ENCODE data around the gene SS18L1.
"Not testable (repeated sequence)": the region's sequence is repeated elsewhere in the genome, so short reads cannot be mapped to it uniquely, and the experiment has no call there.

DNA sequence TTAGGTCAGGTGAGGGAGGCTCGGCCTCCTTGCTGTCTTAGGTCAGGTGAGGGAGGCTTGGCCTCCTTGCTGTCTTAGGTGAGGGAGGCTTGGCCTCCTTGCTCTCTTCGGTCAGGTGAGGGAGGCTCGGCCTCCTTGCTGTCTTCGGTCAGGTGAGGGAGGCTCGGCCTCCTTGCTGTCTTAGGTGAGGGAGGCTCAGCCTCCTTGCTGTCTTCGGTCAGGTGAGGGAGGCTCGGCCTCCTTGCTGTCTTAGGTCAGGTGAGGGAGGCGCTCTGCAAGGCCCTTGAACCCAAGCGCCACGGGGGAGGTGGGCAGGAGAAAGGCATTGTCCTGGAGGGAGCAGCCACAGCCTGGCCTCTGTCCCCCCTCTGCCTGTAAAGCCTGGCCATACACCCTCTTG is 4.8 kb downstream of the SS18L1 start:
- not testable (repeated sequence) for TF ChIP-seq EZH2phosphoT487 (IDR thresholded peaks at IDR 0.05; ENCODE audit: low read depth); CTCF (IDR thresholded peaks at IDR 0.05; ENCODE audit: low read depth, low read length)

Data from OCI-LY3 (cell line).